ENCODE measurements around the gene PRKCI.
"Not testable (repeated sequence)": the region's sequence is repeated elsewhere in the genome, so short reads cannot be mapped to it uniquely, and the experiment has no call there.

PRKCI gene

DNA sequence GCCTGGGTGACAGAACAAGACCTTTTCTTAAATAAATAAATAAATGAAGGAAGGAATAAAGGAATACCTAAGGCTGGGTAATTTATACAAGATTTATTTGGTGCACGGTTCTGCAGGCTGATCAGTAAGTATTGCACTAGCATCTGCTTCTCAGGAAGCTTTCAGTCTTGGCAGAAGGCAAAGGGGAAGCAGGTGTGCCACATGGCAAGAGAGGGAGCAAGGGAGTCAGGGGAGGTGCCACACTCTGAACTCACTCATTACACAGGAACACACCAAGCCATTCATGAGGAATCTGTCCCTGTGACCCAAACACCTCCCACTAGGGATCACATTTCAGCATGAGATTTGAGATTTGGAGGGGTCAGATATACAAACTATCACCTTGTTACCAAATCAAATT is 56.4 kb downstream of the PRKCI start:
- in situ Hi-C loops (cut with MboI; ENCODE audit: low sequenced_read_pairs), result no loop called here

DNA sequence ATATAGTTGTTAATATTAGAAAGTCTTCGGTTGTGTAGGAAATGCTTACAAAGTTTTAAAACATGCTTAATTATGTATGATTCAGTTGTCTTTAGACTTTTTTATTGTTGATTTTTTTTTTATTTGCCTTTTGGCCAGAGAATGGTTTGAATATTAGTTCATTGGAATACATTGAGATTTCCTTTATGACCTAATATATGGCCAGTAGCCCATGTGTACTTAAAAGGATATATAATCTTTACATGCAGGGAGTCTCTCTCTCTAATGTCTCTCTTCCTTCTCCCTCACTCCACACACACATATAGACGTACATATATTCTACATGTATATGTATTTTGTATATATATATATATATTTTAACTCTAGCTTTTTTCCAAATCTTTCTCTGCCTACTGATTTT is 68.0 kb downstream of the PRKCI start:
- in situ Hi-C loops (cut with MboI; ENCODE audit: low sequenced_read_pairs), result no loop called here

DNA sequence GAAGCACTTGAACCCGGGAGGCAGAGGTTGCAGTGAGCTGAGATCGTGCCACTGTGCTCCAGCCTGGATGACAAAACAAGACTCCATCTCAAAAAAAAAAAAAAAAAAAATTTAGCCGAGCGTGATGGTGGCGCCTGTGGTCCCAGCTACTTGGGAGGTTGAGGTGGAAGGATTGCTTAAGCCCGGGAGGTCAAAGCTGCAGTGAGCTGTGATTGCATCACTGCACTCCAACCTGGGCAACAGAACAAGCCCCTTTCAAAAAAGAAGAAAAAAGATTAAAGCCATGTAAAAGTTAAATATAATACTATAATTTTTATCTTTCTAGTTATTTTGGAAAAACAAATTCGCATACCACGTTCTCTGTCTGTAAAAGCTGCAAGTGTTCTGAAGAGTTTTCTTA is 73.4 kb downstream of the PRKCI start:
- in situ Hi-C loops (cut with MboI; ENCODE audit: low sequenced_read_pairs), result no loop called here

DNA sequence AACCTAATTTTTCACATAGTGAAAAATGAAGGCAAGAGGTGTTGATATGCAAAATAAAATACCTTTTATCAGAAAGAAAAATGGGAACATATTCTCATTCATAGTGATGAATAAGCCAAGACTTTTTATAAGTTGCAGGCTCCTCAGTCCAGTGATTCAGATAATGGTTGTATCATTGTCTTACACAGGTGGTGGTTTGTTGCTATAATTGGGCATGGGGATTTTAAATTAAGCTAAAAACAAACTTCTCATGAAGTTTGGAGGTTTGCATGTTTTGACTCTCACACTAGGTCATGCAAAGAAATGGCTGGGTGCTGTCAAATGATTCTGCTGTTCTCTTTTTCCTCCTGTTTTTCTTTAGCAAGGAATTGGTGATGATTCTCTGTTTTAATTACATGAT is 74.5 kb downstream of the PRKCI start:
- in situ Hi-C loops (cut with MboI; ENCODE audit: low sequenced_read_pairs), result no loop called here

DNA sequence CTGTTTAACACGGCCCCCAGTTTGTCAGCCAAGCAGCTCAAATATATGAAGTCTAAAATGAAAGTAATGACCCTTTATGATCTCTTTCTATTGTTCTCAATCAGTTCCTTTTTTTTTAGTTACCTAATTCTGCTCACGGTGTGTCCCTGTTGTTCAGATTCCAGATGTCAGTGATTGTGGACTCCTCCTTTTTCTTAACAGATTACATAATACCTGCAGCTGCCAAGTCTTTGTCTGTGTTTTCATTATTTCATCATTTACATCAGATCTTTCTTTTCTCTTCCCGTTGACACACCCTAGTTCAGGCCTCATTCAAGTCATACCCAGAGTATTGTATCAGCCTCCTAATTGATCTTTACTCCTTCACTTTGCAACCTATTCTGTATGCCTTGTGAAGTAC is 79.2 kb downstream of the PRKCI start:
- in situ Hi-C loops (cut with MboI; ENCODE audit: low sequenced_read_pairs), result no loop called here

DNA sequence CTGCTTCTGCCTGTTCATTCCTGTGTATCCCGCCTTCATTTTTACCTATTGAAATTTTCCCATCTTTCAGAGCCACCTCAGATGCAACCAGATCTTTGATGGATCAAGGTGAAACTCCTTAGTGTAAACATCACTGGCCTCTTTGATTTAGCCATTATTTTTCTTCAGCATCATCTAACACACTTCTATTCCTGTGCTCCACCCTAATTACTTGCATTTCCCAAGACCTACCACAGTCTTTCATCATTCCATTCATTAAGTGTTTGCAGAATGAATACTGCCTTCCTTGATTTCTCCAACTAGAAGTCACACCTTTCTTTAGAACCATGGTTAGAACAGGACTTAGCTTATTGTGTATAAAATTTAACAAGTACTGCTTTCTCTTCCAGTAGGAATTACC is 79.8 kb downstream of the PRKCI start:
- in situ Hi-C loops (cut with MboI; ENCODE audit: low sequenced_read_pairs), result no loop called here

DNA sequence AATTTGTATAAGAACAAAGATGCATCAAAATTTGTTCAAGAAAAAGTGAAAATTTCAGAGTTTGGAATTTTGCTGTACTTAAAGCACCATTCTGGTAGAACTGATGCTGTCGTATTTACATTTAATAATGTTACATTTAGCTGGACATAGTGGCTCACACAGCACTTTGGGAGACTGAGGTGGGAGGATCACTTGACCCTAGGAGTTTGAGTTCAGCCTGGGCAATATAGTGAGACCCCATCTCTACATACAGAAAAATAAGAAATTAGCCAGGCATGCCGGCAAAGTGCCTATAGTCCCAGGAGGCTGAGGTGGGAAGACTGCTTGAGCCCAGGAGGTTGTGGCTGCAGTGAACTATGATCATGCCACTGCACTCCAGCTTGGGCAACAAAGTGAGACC is 83.8 kb downstream of the PRKCI start:
- in situ Hi-C loops (cut with MboI; ENCODE audit: low sequenced_read_pairs), result no loop called here

DNA sequence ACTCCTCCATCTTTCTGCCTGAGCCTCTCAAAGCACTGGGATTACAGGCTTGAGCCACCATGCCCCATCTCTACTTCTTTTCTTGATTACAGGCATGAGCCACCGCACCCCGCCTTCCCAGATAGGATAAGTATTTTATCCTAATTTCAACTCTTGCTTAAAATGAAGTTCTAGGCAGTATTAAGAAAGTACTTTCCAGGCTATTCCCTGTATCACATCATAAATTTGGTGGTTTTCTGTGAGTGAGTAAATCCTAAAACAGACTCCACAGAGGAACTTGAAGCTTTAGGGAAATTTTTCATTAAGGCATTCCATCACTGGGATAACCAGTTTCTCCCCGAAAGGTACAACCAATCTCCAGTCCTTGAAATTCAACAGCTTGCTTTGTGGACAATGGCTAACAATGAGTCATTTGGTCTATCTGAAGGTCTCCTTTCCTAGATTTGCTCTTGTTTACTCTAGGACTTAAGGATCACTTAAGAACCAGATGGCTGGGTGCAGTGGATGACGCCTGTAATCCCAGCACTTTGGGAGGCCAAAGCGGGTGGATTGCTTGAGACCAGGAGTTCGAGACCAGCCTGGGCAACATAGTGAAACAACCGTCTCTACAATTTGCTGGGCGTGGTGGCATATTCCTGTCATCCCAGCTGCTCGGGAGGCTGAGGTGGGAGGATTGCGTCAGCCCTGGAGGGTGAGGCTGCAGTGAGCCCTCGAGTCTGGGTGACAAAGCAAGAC is 85.6 kb downstream of the PRKCI start:
- in situ Hi-C loops (cut with MboI; ENCODE audit: low sequenced_read_pairs), result no loop called here

DNA sequence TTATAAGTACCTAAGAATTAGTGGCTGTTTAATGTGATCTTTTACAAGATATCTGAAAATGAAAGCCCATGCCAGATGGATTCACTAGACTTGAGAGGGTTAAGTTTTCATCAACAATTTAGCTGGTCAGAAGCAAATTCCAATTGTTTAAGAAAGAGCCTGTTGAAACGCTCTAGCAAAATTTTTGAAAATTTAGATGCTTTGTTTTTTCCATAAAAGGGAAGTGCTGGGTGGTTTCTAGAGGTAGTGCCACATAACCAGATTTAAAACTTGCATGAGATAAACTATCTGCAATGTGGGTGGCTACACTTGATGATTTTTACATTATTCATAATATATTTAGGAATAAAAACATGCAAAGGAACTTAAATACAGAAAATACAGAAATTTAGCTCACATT is 86.8 kb downstream of the PRKCI start:
- in situ Hi-C loops (cut with MboI; ENCODE audit: low sequenced_read_pairs), result no loop called here

DNA sequence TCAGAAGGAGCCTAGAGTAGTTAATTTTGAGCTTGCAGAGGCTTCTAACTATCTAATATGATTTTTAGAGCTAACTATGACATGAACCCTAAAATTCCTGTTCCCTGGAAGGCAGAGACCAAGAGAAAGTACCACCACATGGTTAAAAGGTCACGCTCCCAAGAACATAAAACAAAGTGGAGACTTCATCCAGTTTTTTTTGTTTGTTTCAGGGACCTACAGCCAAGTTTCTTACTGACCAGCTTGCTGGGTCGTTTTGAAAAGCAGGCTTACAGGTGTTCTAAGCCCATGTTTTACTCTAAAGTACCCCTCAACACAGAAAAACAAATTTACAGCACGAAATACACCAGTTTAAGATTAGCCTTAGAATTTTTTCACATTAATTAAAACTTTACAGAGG is 95.7 kb downstream of the PRKCI start:
- in situ Hi-C loops (cut with MboI; ENCODE audit: low sequenced_read_pairs), result no loop called here

DNA sequence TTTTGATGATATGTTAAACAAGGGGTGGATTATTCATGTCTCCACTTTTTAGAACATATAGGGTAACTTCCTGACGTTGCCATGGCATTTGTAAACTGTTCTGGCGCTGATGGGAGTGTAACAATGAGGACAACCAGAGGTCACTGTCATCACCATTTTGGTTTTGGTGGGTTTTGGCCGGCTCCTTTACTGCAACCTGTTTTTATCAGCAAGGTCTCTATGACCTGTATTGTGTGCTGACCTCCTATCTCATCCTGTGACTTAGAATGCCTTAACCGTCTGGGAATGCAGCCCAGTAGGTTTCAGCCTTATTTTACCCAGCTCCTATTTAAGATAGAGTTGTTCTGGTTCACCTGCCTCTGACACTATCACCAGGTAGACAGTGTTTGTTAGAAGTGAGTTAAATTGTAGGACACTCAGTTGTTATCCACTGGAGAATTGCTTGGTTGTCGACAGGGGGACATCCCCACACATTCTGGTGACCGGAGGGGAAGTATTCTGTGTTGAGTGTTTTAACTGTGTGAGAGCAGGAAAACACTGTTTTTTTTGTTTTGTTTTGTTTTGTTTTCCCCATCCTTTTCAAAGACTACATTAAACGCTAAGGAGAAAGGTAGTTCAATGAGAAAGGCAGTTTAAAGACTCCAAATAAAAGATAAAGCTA is 98.4 kb downstream of the PRKCI start:
- in situ Hi-C loops (cut with MboI; ENCODE audit: low sequenced_read_pairs), result no loop called here

DNA sequence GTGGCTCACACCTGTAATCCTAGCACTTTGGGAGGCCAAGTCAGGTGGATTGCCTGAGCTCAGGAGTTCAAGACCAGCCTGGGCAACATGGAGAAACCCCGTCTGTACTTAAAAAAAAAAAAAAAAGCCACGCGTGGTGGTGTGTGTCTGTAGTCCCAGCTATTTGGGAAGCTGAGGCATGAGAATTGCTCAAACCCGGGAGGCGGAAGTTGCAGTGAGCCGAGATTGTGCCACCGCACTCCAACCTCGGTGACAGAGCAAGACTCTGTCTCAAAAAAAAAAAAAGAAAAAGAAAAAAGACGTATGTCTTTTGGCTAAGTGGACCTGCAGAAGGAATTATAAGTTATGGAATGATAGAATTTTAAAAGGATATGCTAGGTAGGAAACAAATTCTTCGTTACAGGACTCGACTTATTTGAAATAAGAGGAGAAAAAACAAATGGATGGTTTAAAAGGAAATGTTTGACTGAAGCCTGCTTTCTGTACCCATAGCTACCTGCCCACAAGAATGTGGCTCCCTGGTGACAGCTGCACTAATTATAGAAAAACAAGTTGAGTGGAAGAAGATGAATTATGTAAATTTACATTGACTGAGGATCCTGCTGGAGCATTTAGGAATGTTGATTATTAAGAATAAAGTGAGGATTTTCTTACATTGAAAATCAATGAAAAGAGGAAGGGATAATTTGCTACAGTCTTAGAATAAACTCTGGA is 99.3 kb downstream of the PRKCI start:
- in situ Hi-C loops (cut with MboI; ENCODE audit: low sequenced_read_pairs), result no loop called here

DNA sequence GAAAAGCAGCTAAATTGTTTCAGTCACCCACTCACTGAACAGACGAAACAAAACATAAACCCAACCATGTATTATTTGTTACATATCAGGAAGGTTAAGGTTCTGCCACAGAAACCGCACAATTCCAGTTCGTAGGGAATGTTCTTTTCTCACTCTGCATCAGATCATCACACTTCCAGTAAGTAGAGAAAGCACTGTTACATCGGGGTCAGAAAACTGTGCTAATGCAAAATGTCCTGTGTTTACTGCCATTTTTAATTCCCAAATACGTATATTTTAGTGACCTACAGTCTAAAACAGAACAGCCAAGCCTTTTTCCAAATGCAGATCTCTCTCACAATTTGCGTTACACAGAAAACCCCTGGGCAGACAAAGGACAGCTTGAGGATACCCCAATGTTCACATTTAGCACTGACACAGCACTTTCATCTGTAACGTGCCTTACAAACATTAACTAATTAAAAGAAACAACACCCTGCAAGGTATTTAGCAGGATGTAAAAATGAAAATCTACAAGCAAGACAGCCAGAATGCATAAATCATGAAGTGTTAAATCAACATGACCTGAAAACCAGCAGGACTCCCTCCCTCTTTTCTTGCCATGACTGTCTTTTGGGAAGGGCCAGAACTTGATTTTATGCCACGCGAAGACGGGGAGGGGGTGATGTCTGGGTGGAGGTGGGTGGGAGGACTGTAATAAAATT is 100.5 kb downstream of the PRKCI start:
- in situ Hi-C loops (cut with MboI; ENCODE audit: low sequenced_read_pairs), result no loop called here

DNA sequence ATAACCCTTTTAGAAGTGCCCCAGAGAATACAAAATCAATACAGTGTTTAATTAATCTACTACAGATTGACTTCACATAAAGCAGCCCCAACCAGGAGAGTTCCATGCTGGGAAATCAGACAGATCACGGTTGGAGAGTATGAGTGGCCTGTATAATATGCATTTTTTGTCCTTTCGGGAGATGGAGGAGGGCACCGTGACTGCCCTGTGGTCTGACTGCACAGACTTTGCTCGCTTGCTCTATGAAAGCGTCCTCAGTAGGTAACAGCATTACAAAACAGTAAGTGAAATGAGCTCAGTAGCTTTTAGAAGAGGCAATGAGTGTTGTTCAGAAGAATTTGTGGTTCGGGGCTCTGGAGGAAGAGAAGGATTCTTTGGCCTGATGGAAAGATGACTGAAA is 101.1 kb downstream of the PRKCI start:
- in situ Hi-C loops (cut with MboI; ENCODE audit: low sequenced_read_pairs), result no loop called here

DNA sequence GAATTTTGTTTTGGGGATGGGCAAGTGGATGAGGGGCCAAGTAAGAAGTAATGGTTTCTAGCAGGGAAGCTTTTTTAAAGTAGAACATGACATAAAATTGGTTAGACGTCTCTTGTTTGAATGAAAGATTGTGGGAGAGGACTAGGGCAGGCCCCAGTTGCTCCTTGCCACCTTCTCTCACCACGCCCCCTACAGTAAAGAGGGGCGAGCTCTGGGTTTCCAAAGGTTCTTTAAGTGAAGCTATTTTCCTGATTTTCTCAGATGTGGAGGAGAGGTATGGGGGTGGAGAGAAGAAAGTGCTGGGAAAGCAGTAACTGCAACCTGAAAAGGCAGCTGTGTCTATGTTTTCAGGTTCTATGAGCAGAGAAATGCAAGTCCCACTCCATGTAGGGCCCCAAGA is 102.7 kb downstream of the PRKCI start:
- in situ Hi-C loops (cut with MboI; ENCODE audit: low sequenced_read_pairs), result no loop called here

DNA sequence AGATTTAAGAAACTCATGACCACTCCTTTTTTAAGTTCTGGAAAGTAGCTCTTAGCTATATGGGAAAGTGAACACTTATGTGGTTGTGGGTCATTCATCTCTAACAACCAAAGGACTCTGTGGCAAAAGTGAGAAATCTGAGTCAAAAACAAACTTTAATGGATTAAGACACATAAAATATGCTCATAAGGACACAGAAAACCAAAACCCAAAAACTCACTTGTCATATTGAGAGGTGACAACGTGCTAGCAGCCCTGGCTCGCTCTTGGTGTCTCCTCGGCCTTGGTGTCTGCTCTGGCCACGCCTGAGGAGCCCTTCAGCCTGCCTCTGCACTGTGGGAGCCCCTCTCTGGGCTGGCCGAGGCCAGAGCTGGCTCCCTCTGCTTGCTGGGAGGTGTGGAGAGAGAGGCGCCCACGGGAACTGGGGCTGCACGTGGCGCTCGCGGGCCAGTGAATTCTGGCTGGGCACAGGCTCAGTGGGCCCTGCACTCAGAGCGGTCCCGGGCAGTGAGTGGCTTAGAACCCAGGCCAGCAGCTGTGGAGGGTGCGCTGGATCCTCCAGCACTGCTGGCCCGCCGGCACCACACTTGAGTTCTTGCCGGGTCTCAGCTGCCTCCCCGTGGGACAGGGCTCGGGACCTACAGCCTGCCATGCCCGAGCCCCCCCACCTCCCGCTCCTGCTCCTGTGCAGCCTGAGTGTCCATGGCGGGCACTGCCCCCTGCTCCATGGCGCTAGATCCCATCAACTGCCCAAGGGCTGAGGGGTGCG is 105.0 kb downstream of the PRKCI start:
- in situ Hi-C loops (cut with MboI; ENCODE audit: low sequenced_read_pairs), result no loop called here

DNA sequence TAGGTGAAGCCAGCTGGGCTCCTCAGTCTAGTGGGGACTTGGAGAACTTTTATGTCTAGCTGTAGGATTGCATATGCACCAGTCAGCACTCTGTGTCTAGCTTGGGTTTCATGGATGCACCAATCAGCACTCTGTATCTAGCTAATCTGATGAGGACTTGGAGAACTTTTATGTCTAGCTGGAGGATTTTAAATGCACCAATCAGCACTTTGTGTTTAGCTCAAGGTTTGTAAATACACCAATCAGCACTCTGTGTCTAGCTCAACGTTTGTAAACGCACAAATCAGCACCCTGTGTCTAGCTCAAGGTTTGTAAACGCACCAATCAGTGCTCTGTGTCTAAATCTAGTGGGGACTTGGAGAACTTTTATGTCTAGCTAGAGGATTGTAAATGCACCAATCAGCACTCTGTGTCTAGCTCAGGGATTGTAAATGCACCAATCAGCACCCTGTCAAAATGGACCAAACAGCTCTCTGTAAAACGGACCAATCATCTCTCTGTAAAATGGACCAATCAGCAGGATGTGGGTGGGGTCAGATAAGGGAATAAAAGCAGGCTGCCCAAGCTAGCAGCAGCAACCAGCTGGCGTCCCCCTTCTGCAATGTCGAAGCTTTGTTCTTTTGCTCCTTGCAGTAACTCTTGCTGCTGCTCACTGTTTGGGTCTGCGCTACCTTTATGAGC is 105.8 kb downstream of the PRKCI start:
- in situ Hi-C loops (cut with MboI; ENCODE audit: low sequenced_read_pairs), result not testable (repeated sequence)

DNA sequence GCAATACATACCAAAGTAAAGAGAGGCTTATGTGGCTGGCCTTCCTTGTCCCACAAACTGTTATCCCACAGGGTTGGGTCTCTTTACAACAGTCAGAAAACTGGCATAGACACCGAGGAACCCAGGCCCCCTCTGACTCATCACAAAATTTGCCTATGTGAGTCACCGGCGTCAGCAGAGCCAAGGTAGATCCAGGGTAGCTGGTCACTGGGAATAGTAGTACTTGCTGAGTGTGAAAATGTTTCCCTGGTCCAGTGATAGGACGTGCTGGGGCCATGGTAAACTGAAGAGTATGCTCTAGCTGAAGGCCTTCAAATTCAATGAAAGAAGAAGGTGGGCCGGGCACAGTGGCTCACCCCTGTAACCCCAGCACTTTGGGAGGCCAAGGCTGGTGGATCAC is 108.1 kb downstream of the PRKCI start:
- in situ Hi-C loops (cut with MboI; ENCODE audit: low sequenced_read_pairs), result no loop called here

DNA sequence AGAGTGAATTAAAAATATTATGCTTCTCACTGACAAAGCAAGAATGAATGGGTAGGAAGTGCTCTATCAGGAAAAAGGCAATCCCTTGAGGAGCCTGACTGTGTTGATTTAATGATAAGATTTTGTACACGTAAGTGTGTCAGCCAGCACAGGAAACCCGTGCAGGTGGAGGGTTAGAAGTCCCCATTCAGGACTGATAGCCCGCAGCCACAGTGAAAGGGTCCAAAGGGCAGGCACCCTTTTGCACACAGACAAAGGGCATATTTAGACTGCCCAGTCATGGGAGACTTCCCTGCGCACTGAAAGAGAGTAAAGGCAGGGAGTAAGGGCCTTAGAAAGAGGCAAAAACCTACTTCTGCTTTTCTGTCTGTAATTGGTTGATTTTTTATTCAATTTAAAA is 108.9 kb downstream of the PRKCI start:
- in situ Hi-C loops (cut with MboI; ENCODE audit: low sequenced_read_pairs), result no loop called here

DNA sequence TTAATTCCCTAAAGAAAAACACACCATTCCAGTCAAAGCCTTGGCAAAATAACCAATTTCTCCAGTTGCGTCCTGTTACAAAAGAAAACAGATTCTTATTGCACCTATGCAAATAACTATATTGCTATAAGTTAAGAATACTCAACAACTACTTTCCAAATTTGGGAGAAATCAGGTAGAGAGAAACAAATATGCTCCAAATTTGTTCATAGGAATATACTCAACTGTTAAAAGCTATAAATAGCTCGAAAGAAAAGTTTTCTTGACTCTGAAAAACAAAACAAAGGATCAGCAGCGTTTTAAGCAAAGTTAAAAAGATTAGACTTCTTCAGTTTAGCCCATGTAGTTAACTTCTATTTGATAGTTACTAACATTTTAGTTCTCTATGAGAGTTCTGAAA is 115.2 kb downstream of the PRKCI start:
- in situ Hi-C loops (cut with MboI; ENCODE audit: low sequenced_read_pairs), result no loop called here

Data from HL-60/S4 treated with retinoic acid at 250 ng/mL for 4 days and 3 days (cell line).